Fibroblast of lung (primary cell): ENCODE measurements around the gene KLC4. TPM values are rescaled to one million over a fixed set of nuclear protein-coding genes. Genes with fewer than 3 reads are reported as not detected.

Experiments used
- DNase-seq, 2 donors: peaks; one replicate each; pipeline versions ENCODE4 v3.0.0 to v3.0.0-alpha.2; 2010; ENCODE audit warnings: low read depth in 2 of 2
- H2AFZ ChIP-seq: 2 replicates; pipeline ENCODE4 v1.5.1; 2012; ENCODE audit warnings: low read length, control low read depth, inconsistent platforms
- H3K27ac ChIP-seq: 2 replicates; pipeline ENCODE4 v1.5.1; 2011; ENCODE audit warnings: low read length, control low read depth; ENCODE audit not compliant: insufficient read depth
- H3K27me3 ChIP-seq: 2 replicates; pipeline ENCODE4 v1.5.1; 2011; ENCODE audit warnings: mild to moderate bottlenecking, low read length; ENCODE audit not compliant: control insufficient read depth, insufficient read depth
- H3K36me3 ChIP-seq: 2 replicates; pipeline ENCODE4 v1.5.1; 2011; ENCODE audit warnings: low read length; ENCODE audit not compliant: control insufficient read depth, insufficient read depth
- H3K4me1 ChIP-seq: 2 replicates; pipeline ENCODE4 v1.5.1; 2011; ENCODE audit warnings: low read length; ENCODE audit not compliant: control insufficient read depth, insufficient read depth; ENCODE audit errors: extremely low read depth
- H3K4me2 ChIP-seq: 2 replicates; pipeline ENCODE4 v1.5.1; 2011; ENCODE audit warnings: low read length, control low read depth; ENCODE audit not compliant: insufficient read depth; ENCODE audit errors: extremely low read depth
- H3K4me3 ChIP-seq, 4 experiments: fragments of 200-600 bp in 1 of 4; sonication (generic) in 1 of 4; replicated peaks in 1 of 4; 2 replicates each; pipeline ENCODE4 v1.5.1; 2011 to 2016; ENCODE audit warnings: low read length in 4 of 4, low read depth in 3 of 4, mild to moderate bottlenecking in 3 of 4, control low read depth in 2 of 4, inconsistent platforms in 1 of 4, mixed read lengths in 1 of 4; ENCODE audit not compliant: insufficient read depth in 1 of 4; ENCODE audit errors: control extremely low read depth in 1 of 4
- H3K79me2 ChIP-seq: 2 replicates; pipeline ENCODE4 v1.5.1; 2012; ENCODE audit warnings: mild to moderate bottlenecking, low read length, inconsistent platforms; ENCODE audit not compliant: control insufficient read depth, insufficient read depth
- H3K9ac ChIP-seq: 2 replicates; pipeline ENCODE4 v1.5.1; 2011; ENCODE audit warnings: mild to moderate bottlenecking, low read length, control low read depth; ENCODE audit not compliant: insufficient read depth
- H3K9me3 ChIP-seq: 2 replicates; pipeline ENCODE4 v1.5.1; 2012; ENCODE audit warnings: low read depth, low read length; ENCODE audit not compliant: control insufficient read depth, insufficient read depth
- H4K20me1 ChIP-seq: 2 replicates; pipeline ENCODE4 v1.5.1; 2011; ENCODE audit warnings: low read length; ENCODE audit not compliant: control insufficient read depth, insufficient read depth; ENCODE audit errors: extremely low read depth
- EZH2 ChIP-seq: IDR thresholded peaks from 2 replicates; pipeline ENCODE4 v1.5.1; 2012; ENCODE audit warnings: low read length, control low read depth, mild to moderate bottlenecking; ENCODE audit errors: missing control alignments
- polyA plus RNA-seq, 2 donors: library from polyadenylated mRNA; depleted of rRNA in 1 of 2; stranded (reverse) in 1 of 2; unstranded in 1 of 2; fragments of >200 nt; gene quantifications; 2 replicates each; pipeline ENCODE4 v1.2.1, GENCODE V29; 2011 to 2012; ENCODE audit warnings: missing spikeins in 1 of 2
- total RNA-seq: library from RNA; depleted of rRNA; stranded (reverse); fragments of >200 nt; gene quantifications from 2 replicates; pipeline ENCODE4 v1.2.1, GENCODE V29; 2014
- TF ChIP-seq, protein P1 (sequence below), 2 donors: IDR thresholded peaks in 1 of 2; conservative IDR thresholded peaks in 1 of 2; 1 replicate in 1 of 2; 2 replicates in 1 of 2; pipeline ENCODE4 v1.5.1; 2011 to 2012; ENCODE audit warnings: low read length in 2 of 2, control low read depth in 1 of 2, inconsistent platforms in 1 of 2, low read depth in 1 of 2, mild to moderate bottlenecking in 1 of 2

Gene KLC4
- total and polyA plus RNA-seq, 2 donors (not counting 1 experiment from before 2014, with no cell fraction given), result 7.2 to 22.5 TPM

DNA sequence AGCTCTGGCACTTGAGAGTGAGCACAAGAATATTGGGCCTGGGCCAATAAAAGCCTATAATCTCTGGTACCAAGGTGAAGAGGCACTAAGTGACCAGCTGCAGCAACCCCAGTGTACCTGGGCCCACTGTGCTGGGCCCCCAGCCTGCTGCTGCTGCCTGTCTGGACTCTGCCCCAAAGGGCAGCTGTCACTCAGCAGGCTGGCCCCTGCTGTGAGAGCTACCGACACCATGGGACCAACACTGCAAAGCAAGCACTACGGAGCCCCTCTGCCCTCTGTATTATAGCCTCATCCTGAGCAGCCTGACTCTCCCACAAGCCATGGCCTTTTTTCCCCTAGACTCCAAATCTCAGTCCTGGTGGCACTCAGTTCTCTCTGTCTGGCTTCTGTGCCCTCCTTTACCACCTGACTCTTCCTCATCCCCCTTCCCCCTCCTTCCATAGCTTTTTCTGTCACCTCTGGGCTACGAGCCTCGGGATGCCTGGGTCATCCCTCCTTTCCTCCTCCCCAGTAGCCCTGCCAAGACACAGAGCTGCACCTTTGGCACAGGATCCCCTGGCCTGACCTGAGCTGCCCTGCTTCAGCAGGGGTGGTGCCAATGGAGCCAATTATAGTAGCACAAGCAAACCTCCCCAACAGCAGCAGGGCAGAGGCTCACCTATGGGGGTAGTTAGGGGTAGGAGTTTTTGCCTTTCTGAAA, 23.8 kb upstream of the KLC4 start:
- H3K36me3 ChIP-seq, result peaks cover 22% of the 10 kb centered on the region
- no peaks in the 10 kb centered on the region for H4K20me1 ChIP-seq
- no peak overlapping the region for H2AFZ ChIP-seq
- no peak overlapping the region for H3K4me2 ChIP-seq
- no peak overlapping the region for H3K9ac ChIP-seq
- no peak overlapping the region for H3K4me3 ChIP-seq
- no peaks in the 10 kb centered on the region for H3K79me2 ChIP-seq
- TF ChIP-seq EZH2, result no peak
- TF ChIP-seq, protein P1, sequence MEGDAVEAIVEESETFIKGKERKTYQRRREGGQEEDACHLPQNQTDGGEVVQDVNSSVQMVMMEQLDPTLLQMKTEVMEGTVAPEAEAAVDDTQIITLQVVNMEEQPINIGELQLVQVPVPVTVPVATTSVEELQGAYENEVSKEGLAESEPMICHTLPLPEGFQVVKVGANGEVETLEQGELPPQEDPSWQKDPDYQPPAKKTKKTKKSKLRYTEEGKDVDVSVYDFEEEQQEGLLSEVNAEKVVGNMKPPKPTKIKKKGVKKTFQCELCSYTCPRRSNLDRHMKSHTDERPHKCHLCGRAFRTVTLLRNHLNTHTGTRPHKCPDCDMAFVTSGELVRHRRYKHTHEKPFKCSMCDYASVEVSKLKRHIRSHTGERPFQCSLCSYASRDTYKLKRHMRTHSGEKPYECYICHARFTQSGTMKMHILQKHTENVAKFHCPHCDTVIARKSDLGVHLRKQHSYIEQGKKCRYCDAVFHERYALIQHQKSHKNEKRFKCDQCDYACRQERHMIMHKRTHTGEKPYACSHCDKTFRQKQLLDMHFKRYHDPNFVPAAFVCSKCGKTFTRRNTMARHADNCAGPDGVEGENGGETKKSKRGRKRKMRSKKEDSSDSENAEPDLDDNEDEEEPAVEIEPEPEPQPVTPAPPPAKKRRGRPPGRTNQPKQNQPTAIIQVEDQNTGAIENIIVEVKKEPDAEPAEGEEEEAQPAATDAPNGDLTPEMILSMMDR (conservative IDR thresholded peaks at IDR 0.05 in 1 of 2, IDR thresholded peaks at IDR 0.05 in 1 of 2; ENCODE audit: low read depth in 1 of 2, low read length in 2 of 2), result no peak
- H3K27me3 ChIP-seq, result no peaks in the 10 kb centered on the region
- no peaks in the 10 kb centered on the region for H3K9me3 ChIP-seq
- DNase-seq, result no peak
- no peaks in the 10 kb centered on the region for H3K4me1 ChIP-seq
- no peak overlapping the region for H3K27ac ChIP-seq

- no peaks in the 10 kb centered on the region for H3K9me3 ChIP-seq
- no peaks in the 10 kb centered on the region for H3K79me2 ChIP-seq
- H3K4me1 ChIP-seq, result no peaks in the 10 kb centered on the region
- TF ChIP-seq, protein P1 (conservative IDR thresholded peaks at IDR 0.05 in 1 of 2, IDR thresholded peaks at IDR 0.05 in 1 of 2; ENCODE audit: low read depth in 1 of 2, low read length in 2 of 2), result no peak
- no peak for TF ChIP-seq EZH2
- H3K27ac ChIP-seq, result no peak overlapping the region
- no peaks in the 10 kb centered on the region for H4K20me1 ChIP-seq
- H3K4me2 ChIP-seq, result no peak overlapping the region
- no peak overlapping the region for H3K9ac ChIP-seq
- H3K27me3 ChIP-seq, result no peaks in the 10 kb centered on the region
- H3K36me3 ChIP-seq, result peaks cover 25% of the 10 kb centered on the region
- no peak for DNase-seq
- H2AFZ ChIP-seq, result no peak overlapping the region
- no peak overlapping the region for H3K4me3 ChIP-seq
These were observed 22.7 kb upstream of the KLC4 start for GRCh38 chr6:43036712-43037111.

DNA sequence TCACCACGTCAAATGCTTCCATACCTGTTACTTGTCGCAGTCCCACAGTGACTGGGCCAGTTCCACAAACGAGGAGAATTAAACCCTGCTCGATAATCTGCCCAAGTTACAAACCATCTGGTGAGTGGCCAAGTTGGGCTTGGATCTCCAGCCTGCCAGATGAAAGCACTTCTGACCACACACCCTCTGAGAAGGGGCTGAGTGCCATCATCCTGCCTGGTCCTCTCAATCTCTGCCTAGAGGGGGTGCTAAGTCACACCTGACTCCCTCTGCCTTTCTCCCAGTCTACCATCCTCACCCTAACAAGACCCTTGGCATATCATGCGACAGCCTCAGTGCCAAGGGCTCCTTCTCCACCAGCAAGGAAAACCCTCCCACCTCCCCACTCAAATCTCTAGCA, 22.2 kb upstream of the KLC4 start:
- DNase-seq, result no peak
- no peak overlapping the region for H3K27ac ChIP-seq
- TF ChIP-seq, protein P1 (conservative IDR thresholded peaks at IDR 0.05 in 1 of 2, IDR thresholded peaks at IDR 0.05 in 1 of 2; ENCODE audit: low read depth in 1 of 2, low read length in 2 of 2), result no peak
- TF ChIP-seq EZH2, result no peak
- H4K20me1 ChIP-seq, result no peaks in the 10 kb centered on the region
- no peak overlapping the region for H3K9ac ChIP-seq
- H3K36me3 ChIP-seq, result peaks cover 25% of the 10 kb centered on the region
- no peak overlapping the region for H3K4me2 ChIP-seq
- H3K9me3 ChIP-seq, result no peaks in the 10 kb centered on the region
- H3K27me3 ChIP-seq, result no peaks in the 10 kb centered on the region
- no peak overlapping the region for H2AFZ ChIP-seq
- H3K4me1 ChIP-seq, result no peaks in the 10 kb centered on the region
- no peak overlapping the region for H3K4me3 ChIP-seq
- no peaks in the 10 kb centered on the region for H3K79me2 ChIP-seq
